ENCODE data around the gene PHETA2. TPM values are rescaled to one million over a fixed set of nuclear protein-coding genes. Genes with fewer than 3 reads are reported as not detected.

Gene PHETA2
- total RNA-seq, 1 donor from 2014 or later = 12.8 TPM

DNA sequence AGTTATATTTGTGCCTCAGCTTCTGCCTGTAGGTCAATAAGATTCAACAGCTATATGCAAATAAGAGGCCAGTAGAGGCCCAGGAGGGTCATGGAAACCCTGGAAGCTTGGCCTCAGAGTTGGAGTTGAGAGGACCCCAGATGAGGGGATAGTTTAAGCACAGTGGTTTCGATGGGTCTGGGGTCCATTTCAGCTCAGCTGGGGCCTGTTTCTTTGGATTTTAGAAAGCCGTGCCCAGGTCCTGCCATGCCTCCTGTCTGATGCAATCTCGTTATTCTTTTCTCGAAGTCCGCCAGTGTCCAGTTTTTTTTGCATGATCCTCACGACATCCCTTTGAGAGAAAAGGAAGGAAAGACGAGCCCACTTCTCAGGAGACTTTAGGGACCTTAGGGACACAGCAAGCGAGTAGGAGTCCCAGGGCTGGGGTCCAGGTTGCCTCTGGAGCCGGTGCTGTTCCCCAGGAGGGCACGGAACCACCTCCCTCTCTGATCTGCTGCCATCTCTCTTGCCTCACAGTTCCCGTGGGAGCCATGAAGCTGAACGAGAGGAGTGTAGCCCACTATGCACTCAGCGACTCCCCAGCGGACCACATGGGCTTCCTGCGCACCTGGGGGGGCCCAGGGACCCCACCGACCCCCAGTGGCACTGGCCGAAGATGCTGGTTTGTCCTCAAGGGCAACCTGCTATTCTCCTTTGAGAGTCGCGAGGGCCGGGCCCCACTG is 2.9 kb downstream of the PHETA2 start:
- H3K36me3 ChIP-seq = peaks cover 21% of the 10 kb centered on the region
- intact Hi-C loops (cut with DNase I) = no loop called here
- H3K4me3 ChIP-seq = no peak overlapping the region
- ATAC-seq (no peak), DNase-seq (no peak)
- peaks cover 42% of the 10 kb centered on the region for H3K4me1 ChIP-seq
- peak overlapping the region; percentile 98 for H3K27ac ChIP-seq
- no peaks in the 10 kb centered on the region for H3K9me3 ChIP-seq
- TF ChIP-seq, protein P1, sequence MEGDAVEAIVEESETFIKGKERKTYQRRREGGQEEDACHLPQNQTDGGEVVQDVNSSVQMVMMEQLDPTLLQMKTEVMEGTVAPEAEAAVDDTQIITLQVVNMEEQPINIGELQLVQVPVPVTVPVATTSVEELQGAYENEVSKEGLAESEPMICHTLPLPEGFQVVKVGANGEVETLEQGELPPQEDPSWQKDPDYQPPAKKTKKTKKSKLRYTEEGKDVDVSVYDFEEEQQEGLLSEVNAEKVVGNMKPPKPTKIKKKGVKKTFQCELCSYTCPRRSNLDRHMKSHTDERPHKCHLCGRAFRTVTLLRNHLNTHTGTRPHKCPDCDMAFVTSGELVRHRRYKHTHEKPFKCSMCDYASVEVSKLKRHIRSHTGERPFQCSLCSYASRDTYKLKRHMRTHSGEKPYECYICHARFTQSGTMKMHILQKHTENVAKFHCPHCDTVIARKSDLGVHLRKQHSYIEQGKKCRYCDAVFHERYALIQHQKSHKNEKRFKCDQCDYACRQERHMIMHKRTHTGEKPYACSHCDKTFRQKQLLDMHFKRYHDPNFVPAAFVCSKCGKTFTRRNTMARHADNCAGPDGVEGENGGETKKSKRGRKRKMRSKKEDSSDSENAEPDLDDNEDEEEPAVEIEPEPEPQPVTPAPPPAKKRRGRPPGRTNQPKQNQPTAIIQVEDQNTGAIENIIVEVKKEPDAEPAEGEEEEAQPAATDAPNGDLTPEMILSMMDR (IDR thresholded peaks at IDR 0.05) = no peak
- no peaks in the 10 kb centered on the region for H3K27me3 ChIP-seq (ENCODE audit: low read depth)

DNA sequence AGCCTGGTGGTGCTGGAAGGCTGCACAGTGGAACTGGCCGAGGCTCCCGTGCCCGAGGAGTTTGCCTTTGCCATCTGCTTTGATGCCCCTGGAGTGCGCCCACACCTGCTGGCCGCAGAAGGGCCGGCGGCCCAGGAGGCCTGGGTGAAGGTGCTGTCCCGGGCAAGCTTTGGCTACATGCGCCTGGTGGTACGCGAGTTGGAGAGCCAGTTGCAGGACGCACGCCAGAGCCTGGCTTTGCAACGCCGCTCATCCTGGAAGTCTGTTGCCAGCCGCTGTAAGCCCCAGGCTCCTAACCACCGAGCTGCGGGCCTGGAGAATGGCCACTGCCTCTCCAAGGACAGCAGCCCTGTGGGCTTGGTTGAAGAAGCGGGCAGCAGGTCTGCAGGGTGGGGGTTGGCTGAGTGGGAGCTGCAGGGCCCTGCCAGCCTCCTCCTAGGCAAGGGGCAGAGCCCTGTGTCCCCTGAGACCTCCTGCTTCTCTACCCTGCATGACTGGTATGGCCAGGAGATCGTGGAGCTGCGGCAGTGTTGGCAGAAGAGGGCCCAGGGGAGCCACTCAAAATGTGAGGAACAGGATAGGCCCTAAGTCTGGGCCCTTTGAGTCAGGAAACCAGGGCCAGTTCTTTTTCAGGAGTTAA is 3.6 kb downstream of the PHETA2 start:
- peaks cover 42% of the 10 kb centered on the region for H3K4me1 ChIP-seq
- intact Hi-C loops (cut with DNase I) = no loop called here
- H3K27me3 ChIP-seq (ENCODE audit: low read depth) = no peaks in the 10 kb centered on the region
- peaks cover 28% of the 10 kb centered on the region for H3K36me3 ChIP-seq
- TF ChIP-seq, protein P1 (IDR thresholded peaks at IDR 0.05) = no peak
- DNase-seq (no peak), ATAC-seq (no peak)
- H3K27ac ChIP-seq = peak overlapping the region; percentile 98
- H3K4me3 ChIP-seq = no peak overlapping the region
- no peaks in the 10 kb centered on the region for H3K9me3 ChIP-seq

DNA sequence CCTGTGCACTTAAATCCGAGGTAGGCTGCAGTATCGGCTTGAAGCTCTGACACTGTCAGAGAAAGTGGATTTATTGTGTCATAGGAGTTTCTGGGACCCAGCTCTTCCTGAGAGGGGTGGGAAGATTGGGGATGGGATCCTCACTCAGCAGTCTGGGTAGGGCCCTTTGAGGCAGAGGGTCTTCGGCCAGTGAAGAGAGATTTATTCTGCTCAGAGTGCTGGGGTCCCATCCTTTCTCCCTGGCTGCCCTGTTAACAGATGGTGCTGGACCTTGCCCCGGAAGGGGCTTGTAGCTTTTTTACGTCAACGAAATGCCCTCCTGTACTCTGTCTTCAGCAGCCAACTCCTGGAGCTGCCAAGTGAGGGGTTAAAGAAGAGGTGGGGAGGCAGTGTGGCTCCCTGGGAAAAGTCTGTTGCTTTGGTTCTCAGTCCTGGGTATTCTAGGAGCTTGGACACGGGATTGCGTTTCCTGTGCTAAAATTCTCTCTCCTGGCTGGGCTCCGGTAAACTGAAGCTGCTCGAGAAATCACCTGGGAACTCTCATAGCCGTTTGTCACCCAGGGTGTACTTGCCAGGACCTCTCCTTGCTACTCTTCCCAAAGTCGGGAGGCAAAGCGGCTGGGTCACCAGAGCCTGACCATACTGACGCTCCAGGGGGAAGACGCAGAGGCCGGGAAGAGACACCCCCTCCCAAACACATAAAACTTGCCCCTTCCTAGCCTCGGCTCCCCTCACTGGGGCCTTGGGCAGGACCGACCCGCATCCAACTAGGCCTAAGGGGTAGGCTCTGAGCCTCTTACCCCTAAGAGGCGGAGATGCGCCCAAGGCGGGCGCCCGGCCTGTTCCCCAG is 4.6 kb downstream of the PHETA2 start:
- Histone ChIP-seq H3K27ac (peak overlapping the region; percentile 98), H3K9me3 (no peaks in the 10 kb centered on the region), H3K27me3 (ENCODE audit: low read depth) (no peaks in the 10 kb centered on the region), H3K36me3 (peaks cover 39% of the 10 kb centered on the region), H3K4me3 (peak overlapping the region; percentile 66), H3K4me1 (peaks cover 37% of the 10 kb centered on the region)
- intact Hi-C loops (cut with DNase I) = no loop called here
- DNase-seq (peak; percentile 60), ATAC-seq (peak; percentile 17 to 25)
- TF ChIP-seq, protein P1 (IDR thresholded peaks at IDR 0.05) = no peak

DNA sequence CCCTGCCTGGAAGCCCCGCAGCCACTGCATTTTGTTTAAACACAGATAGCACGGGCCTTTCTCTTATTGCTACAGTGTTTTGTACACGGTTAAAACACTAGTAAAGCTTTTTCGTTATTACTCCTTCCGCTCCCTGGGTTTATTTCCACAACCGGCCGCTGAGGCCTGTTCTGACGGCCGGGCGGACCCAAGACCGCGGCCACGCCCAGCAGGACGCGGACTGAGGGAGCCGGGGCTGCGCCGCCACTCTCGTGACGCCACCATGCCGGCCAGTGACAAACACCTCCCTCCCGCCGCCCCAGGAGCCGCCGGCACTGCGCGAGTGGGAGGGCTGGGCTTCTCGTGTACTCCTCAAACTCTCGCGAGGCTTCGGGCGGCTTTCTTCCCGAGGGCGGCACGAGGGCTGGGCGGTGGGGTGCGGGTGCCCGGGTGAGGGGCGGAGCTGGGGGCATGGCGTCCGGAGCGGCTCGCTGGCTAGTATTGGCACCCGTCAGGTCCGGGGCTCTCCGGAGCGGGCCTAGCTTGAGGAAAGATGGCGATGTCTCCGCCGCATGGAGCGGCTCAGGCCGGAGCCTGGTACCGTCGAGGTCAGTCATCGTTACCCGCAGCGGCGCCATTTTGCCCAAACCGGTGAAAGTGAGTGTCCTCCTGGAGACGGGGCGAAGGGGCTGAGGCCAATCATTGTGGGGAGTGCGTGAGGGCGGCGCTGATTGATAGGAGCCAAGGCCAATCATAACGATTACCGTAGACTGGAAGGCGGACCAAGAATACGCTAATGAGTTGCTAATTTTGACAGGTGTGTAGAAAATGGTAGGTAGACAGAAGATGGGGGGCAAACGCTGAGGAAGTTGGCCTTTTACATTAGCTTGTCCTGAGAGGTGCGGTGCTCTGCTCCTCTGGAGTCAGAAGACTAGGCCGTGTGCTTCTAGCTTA is 5.5 kb downstream of the PHETA2 start, which contains the start of gene SMDT1:
TSS of gene SMDT1 (plus strand) at position 382 of the 933 bp plus-strand sequence. CDS start at position 451, 69 bp downstream.
- peak within 1 kb of the TSS; percentile 98 for H3K27ac ChIP-seq
- intact Hi-C loops (cut with DNase I) = no loop called here
- ATAC-seq = peak; percentile 96 to 97
- peak within 1 kb of the TSS; percentile 66 for H3K4me3 ChIP-seq
- no peaks in the 10 kb centered on the region for H3K9me3 ChIP-seq
- peaks cover 33% of the 10 kb centered on the region for H3K4me1 ChIP-seq
- H3K27me3 ChIP-seq (ENCODE audit: low read depth) = no peaks in the 10 kb centered on the region
- peaks cover 48% of the 10 kb centered on the region for H3K36me3 ChIP-seq
- TF ChIP-seq, protein P1 (IDR thresholded peaks at IDR 0.05) = no peak
- DNase-seq = peak; percentile 100

Data from lower lobe of right lung (tissue), 2 donors.